Right renal cortex interstitium (tissue), 3 donors: Measurements from ENCODE around the gene CIB1. TPM values are rescaled to one million over a fixed set of nuclear protein-coding genes. Genes with fewer than 3 reads are reported as not detected.
"Not testable (repeated sequence)": the region's sequence is repeated elsewhere in the genome, so short reads cannot be mapped to it uniquely, and the experiment has no call there.

Source experiments
- DNase-seq, 3 donors: peaks; one replicate each; pipeline ENCODE4 v3.0.0-alpha.2; 2013; ENCODE audit warnings: low read depth in 3 of 3, low spot score in 2 of 3
- polyA plus RNA-seq, 3 donors: library from polyadenylated mRNA; unstranded; fragments of 120-200 nt; gene quantifications; one replicate each; pipeline ENCODE4 v1.2.1, GENCODE V29; 2013; ENCODE audit not compliant: insufficient read length in 3 of 3

Gene CIB1
- 10 to 100 TPM; 55.1 to 62.0 (median 55.9) TPM for polyA plus RNA-seq

DNA sequence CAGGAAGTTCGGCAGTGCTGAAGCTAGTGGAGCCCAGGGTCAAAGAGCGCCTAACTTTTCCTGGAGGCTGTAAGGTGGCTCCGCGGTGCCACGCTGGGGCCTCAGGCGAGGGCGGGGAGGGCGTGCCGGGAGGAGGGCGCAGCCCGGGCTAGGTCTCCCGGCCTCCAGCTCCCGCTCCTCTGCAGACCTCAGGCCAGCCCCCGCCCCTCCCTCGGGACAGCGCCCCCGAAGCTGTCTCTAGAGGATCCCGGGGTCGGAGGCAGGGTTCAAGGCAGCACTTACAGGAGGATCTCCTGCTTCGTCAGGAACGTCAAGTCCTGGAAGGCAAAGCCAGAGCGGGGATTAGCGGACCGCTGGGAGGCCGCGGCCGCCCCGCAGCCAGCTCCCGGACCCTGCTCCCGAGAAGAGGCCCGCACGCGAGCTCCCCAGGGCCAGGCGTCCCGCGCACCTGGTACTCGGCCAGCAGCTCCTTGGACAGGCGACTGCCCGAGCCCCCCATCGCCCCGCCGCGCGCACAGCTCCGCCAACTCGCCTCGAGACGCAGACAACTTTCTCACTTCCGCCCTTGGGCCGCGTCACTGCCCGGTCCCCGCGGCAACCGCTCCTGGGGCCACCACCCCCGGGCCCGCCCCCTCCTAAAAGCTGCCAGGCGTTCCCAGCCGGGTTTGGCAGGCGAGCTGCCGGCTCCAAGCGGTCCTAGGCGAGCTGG, at the start of gene CIB1:
TSS of gene CIB1 (minus strand) at position 555 of the 709 bp plus-strand sequence. CDS start at position 499, 56 bp downstream.
- DNase-seq = peak in 1 of 3 donors; percentile 83

DNA sequence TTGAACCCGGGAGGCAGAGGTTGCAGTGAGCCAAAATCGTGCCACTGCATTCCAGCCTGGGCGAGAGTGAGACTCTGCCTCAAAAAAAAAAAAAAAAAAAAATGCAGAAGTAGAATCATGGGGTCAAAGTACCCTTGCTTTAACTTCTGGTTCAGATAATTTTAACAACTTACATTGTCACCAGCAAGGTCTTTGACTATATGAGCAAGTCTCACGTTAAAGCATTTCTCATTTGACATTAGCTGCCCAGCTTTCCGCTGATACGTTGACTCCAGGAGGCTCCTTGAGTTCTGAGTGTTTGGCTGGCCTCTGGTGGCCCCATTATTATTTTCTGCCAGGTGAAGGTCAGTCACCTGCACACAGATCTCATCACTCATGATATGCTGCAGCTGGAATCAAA, 47.9 kb upstream of the CIB1 start:
- not testable (repeated sequence) for DNase-seq

DNA sequence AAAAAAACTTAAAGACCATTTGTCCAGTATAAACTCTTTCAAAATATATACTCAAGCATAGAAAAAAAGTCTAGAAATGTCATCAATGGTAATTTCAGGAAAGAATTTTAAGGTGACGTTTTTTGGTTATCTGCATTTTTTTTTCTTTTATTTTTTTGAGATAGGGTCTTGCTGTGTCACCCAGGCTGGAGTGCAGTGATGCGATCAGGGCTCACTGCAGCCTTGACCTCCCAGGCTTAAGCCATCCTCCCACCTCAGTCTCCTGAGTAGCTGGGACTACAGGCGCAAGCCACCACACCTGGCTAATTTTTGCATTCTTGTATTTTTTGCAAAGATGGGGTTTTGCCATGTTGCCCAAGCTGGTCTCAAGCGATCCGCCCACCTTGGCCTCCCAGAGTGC, 47.0 kb upstream of the CIB1 start:
- DNase-seq = not testable (repeated sequence)

- DNase-seq = not testable (repeated sequence)
These were observed 44.7 kb upstream of the CIB1 start for GRCh38 chr15:90278467-90278866.

- DNase-seq = no peak
These were observed 37.9 kb upstream of the CIB1 start for GRCh38 chr15:90271459-90272166.

- no peak for DNase-seq
These were observed 36.9 kb upstream of the CIB1 start for GRCh38 chr15:90270502-90271150.

DNA sequence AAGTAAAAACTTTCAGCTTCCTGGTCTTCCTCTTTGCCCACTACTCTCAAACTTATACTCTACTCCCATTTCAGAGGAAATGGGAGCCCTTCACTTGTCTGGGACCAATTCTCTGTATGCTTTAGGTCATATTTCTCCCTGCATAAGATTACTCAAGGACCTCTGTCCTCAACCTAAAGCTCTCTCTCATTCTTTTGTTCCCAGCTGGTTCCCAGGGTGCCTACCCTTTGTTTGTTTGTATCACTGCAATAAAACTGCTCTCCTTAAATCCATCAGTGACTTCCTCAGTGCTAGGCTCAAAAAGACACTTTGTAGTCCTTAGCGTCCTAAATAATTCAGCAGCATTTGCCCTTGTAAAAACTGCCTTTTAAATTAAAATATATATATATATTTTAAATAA, 34.7 kb upstream of the CIB1 start:
- DNase-seq = no peak

DNA sequence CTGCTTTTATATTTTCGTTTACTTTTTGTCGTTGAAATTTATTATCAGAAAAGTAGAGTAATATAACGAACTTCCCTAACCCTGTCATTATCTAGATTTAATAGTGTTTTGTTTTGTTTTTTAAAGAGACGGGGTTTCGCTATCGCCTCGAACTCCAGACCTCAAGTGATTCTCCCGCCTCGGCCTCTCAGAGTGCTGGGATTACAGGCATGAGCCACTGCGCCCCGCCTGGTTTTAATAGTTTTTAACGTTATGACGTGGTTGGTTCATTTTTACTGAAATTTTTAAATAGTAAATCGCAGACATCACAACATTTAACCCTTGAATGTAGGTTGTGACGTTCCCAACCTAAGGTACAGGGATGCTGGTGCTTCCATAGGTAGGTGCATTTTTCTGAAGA, 32.7 kb upstream of the CIB1 start:
- DNase-seq = no peak

- no peak for DNase-seq
These were observed 32.3 kb upstream of the CIB1 start for GRCh38 chr15:90266061-90266431.

- peak; percentile 87 to 92 (median 90) for DNase-seq
These were observed 31.7 kb upstream of the CIB1 start, which contains the start of gene NGRN for GRCh38 chr15:90265271-90266060. Gene NGRN (plus strand): TSS chr15:90265672. CDS start chr15:90265713, 41 bp downstream.

DNA sequence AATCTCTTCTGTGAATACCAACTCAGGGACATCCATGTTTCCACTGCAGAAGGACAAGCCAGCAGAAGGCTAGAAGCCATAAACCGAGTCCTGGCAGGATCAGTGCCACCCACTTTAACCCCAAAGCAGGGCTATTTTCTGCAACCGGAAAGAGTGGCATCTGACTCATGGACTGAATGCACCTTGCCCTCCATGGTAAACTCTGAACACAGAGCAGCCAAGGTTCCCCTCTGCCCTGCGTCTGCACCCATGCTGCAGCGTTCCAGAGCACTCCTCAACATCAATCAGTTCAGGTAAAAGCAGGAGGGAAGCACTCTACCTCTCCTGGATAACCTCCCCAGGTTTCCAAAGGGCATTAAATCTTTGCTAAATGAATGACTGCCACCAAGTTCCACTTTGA, 30.9 kb upstream of the CIB1 start:
- no peak for DNase-seq

DNA sequence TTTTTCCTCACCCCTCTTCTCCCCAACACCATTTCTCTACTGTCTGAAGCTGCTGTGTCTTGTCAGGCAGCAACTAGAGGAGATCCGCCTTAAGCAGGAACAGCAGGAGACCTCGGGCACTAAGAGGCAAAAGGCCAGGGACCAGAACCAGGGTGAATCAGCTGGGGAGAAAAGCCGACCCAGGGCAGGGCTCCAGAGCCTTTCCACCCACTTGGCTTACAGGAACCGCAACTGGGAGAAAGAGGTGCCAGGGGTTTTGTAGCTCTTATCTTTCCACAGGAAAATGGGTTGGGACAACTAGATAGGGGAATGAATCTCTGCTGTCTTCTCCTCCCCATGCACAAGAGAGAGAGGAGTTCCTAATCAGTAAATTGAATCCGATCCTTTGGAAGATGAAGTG, 28.7 kb upstream of the CIB1 start:
- no peak for DNase-seq

GRCh38 chr15:90261811-90262210, 28.1 kb upstream of the CIB1 start:
- no peak for DNase-seq

- not testable (repeated sequence) for DNase-seq
These were observed 27.0 kb upstream of the CIB1 start for GRCh38 chr15:90260731-90261130.

- no peak for DNase-seq
These were observed 25.8 kb upstream of the CIB1 start for GRCh38 chr15:90259524-90259923.

DNA sequence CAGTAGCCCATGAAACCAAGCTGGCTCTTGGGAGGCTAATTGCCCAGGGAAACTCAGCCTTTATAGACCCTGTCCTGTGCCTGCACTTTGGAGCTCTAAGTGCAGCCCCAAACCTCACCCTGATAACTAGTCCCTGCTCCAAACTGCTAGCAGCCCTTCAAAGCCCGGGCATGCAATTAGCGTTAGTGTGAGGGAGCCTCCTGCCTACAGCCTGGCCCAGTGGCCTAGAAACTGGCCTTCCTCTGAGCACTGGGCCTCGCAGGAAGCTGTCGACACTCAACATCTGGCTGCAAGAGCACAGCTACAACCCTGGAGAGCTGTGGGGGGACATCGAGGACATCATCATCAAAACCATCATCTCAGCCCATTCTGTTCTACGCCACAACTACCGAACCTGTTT, 24.0 kb upstream of the CIB1 start:
- DNase-seq = no peak

DNA sequence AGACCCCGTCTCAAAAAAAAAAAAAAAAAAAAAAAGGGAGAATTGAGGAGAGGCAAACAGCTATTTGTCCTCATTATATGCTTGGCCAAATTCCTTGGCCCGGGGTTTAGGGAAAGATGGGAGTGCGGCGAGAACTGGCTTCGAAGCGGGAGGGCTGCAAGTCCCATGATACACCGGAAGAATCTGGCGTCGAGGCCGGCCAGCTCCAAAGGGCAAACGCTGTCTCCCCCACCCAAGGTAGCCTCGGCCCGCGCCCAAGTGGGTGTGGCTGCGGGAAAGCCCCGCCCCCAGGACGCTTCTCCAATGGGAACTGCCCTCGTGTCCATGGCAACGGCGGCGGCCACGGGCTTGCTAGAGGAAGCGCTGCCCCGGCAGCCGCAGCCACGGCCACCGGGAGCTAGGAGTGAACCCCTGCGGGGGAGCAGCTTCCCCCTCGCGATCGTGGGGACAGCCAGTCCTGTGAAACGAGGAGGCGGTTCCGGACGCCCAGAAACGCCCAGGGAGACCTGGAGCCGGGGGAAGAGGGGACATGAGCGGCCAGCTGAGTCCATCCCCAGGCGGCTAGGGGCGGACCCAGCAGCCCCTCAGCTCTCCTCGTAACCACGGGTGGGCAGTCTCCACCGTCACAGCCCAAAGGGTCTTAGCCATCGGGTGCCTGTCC, 15.6 kb upstream of the CIB1 start, which contains the start of gene TTLL13:
TSS of gene TTLL13 (plus strand) at position 354 of the 661 bp plus-strand sequence. CDS start 1,075 bp downstream, outside the sequence.
- peak in 2 of 3 donors; percentile 48 to 78 for DNase-seq

DNA sequence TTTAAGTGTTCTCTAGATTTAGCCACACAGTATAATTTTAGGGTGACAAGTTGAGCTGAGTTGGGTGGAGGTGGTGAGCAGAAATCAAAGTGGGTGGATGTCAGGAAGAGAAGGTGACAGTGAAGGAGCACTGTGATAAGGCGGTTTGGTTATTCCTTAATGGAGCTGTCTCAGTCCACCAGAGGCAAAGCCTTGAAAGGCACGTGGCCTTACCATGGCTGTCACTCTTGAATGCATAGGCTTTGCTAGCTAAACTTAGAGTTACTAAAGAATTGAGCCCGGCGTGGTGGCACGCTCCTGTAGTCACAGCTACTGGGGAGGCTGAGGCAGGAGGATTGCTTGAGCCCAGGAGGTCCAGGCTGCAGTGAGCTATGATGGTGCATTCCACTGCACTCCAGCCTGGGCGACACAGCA, 15.1 kb upstream of the CIB1 start:
- DNase-seq = no peak

GRCh38 chr15:90243943-90244639, 10.3 kb upstream of the CIB1 start:
- DNase-seq = no peak
